Measurements from ENCODE around the gene MRPL51. TPM values are rescaled to one million over a fixed set of nuclear protein-coding genes. Genes with fewer than 3 reads are reported as not detected.
A peak's percentile ranks its signal among the peaks of the same experiment; 100 is the strongest.

Gene MRPL51
- total and polyA plus RNA-seq, 10 of the 15 experiments (the other 5 are each of a cell fraction or from before 2014, with no cell fraction given): 137 to 1,202 (median 267) TPM

GRCh38 chr12:6442836-6443235 is 50.2 kb downstream of the MRPL51 start:
- intact Hi-C loops (cut with micrococcal nuclease; ENCODE audit: unreplicated experiment): loop anchor here (1.0 kb wide), 1 partner anchor 16 kb away; no protein-coding TSS in a partner anchor
- RAD21 ChIA-PET (ENCODE audit: unreplicated experiment): interaction anchor here (0.8 to 17.1 kb wide), 9 partner anchors 9 to 107 kb away, joined by 3 to 319 read pairs (median 4); partner anchors contain the start of gene TAPBPL
- TF ChIP-seq RELA (IDR thresholded peaks at IDR 0.05; ENCODE audit: borderline replicate concordance, partially characterized antibody) (no peak), PBX3 (IDR thresholded peaks at IDR 0.05; ENCODE audit: insufficient replicate concordance, low read depth, low read length) (no peak), PAX8 (IDR thresholded peaks at IDR 0.05) (no peak), TCF3 (IDR thresholded peaks at IDR 0.05; ENCODE audit: borderline replicate concordance, insufficient read depth, low read depth, low read length) (no peak), ZNF274 (IDR thresholded peaks at IDR 0.05; ENCODE audit: insufficient read depth, insufficient read length) (no peak), HDGF (IDR thresholded peaks at IDR 0.05) (no peak), MTA2 (IDR thresholded peaks at IDR 0.05; ENCODE audit: low read depth) (no peak), POLR2AphosphoS2 (IDR thresholded peaks at IDR 0.05; ENCODE audit: low read depth, low read length) (no peak), NFIC (IDR thresholded peaks at IDR 0.05; ENCODE audit: low read depth, low read length) (no peak), ZSCAN29 (IDR thresholded peaks at IDR 0.05) (no peak), EED (IDR thresholded peaks at IDR 0.05; ENCODE audit: low read depth) (peak; percentile 36; the same call in 1 of the 2 replicates), BCL3 (IDR thresholded peaks at IDR 0.05; ENCODE audit: borderline replicate concordance, insufficient read depth, low read depth, low read length, poor library complexity, severe bottlenecking) (peak; percentile 45), FOS (IDR thresholded peaks at IDR 0.05; ENCODE audit: borderline replicate concordance, extremely low read depth, insufficient read length) (no peak), ATF7 (IDR thresholded peaks at IDR 0.05; ENCODE audit: low read depth) (peak; percentile 20; the same call in 1 of the 2 replicates), IRF4 (IDR thresholded peaks at IDR 0.05; ENCODE audit: low read depth, low read length) (no peak)
- TF ChIP-seq, protein P1, sequence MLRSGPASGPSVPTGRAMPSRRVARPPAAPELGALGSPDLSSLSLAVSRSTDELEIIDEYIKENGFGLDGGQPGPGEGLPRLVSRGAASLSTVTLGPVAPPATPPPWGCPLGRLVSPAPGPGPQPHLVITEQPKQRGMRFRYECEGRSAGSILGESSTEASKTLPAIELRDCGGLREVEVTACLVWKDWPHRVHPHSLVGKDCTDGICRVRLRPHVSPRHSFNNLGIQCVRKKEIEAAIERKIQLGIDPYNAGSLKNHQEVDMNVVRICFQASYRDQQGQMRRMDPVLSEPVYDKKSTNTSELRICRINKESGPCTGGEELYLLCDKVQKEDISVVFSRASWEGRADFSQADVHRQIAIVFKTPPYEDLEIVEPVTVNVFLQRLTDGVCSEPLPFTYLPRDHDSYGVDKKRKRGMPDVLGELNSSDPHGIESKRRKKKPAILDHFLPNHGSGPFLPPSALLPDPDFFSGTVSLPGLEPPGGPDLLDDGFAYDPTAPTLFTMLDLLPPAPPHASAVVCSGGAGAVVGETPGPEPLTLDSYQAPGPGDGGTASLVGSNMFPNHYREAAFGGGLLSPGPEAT (IDR thresholded peaks at IDR 0.05; ENCODE audit: low read depth): no peak

More at GRCh38 chr12:6442836-6443235, 50.2 kb downstream of the MRPL51 start:
- Histone ChIP-seq H3K27ac (ENCODE audit: control insufficient read depth, insufficient read depth) (peak overlapping the region; percentile 99), H3K4me3 (peak overlapping the region; percentile 66), H2AFZ (ENCODE audit: control insufficient read depth, low read depth, low read length) (no peak overlapping the region), H3K9me3 (replicated peaks; ENCODE audit: control insufficient read depth, insufficient read depth, low read length) (no peaks in the 10 kb centered on the region), H3K4me1 (ENCODE audit: control insufficient read depth, insufficient read depth, low read length) (peaks cover 43% of the 10 kb centered on the region), H3K9ac (ENCODE audit: control insufficient read depth, insufficient read depth, low read length) (peak overlapping the region; percentile 84), H3K27me3 (replicated peaks in 1 of 2; ENCODE audit: control insufficient read depth in 2 of 2, insufficient read depth in 2 of 2, low read length in 1 of 2) (no peaks in the 10 kb centered on the region), H3K36me3 (ENCODE audit: control insufficient read depth in 2 of 2, insufficient read depth in 2 of 2, low read length in 1 of 2) (0 out of 4 replicates have a peak, but pooled peaks cover 0 to 4% of the 10 kb centered on the region in 2 experiments), H3K79me2 (ENCODE audit: control insufficient read depth, insufficient read depth, low read length) (peaks cover 56% of the 10 kb centered on the region), H4K20me1 (ENCODE audit: control insufficient read depth, insufficient read depth) (no peaks in the 10 kb centered on the region), H3K4me2 (ENCODE audit: control insufficient read depth, insufficient read depth) (peak overlapping the region; percentile 99)
- 5% methylated on average over 8 of the region's 9 CpGs for WGBS (ENCODE audit: insufficient coverage, insufficient replicate concordance, low lambda C conversion rate, missing lambda C conversion rate)
- ChIA-PET SMC1A (ENCODE audit: uncharacterized antibody, unreplicated experiment) (interaction anchor here (0.6 to 9.8 kb wide), 13 partner anchors 8 to 346 kb away, joined by 3 to 168 read pairs (median 5); partner anchors contain the start of genes CD4, TAPBPL and VAMP1), CTCF (interaction anchor here (0.6 to 7.2 kb wide), 13 partner anchors 10 to 665 kb away, joined by 3 to 79 read pairs (median 9); partner anchors contain the start of gene TAPBPL), POLR2A (interaction anchor here (0.6 to 17.5 kb wide), 11 partner anchors 9 to 422 kb away, joined by 3 to 384 read pairs (median 11); partner anchors contain the start of genes GAPDH, TAPBPL and VAMP1)
- 0 out of 3 replicates have a peak, but pooled peaks have one; percentile 1 for ATAC-seq
- no peak for DNase-seq (ENCODE audit: low read depth, low spot score)
- BruUV-seq (replicated peaks): no TSS peak
- in situ Hi-C loops (cut with MboI): no loop called here
- FAIRE-seq: no peak

Measured in GM12878 (cell line).